Sigmoid colon (tissue), 3 donors: ENCODE measurements around the gene HELZ.

Source experiments
- CTCF ChIP-seq, 4 experiments: fragments of 450-650 bp in 3 of 4; fragments of 200-600 bp in 1 of 4; IDR thresholded peaks; one replicate each; pipeline ENCODE4 v1.5.1; 2016 to 2019; ENCODE audit warnings: antibody characterized with exemption in 4 of 4, mild to moderate bottlenecking in 3 of 4, moderate library complexity in 2 of 4
- POLR2A ChIP-seq, 2 donors: fragments of 450-650 bp; IDR thresholded peaks; one replicate each; pipeline ENCODE4 v1.6.1; 2016; ENCODE audit warnings: antibody characterized with exemption in 2 of 2, mild to moderate bottlenecking in 2 of 2, moderate library complexity in 2 of 2

- TF ChIP-seq POLR2A (IDR thresholded peaks at IDR 0.05) (no peak), CTCF (IDR thresholded peaks at IDR 0.05) (peak in 3 of 4 experiments; percentile 19 to 42 (median 23))
Measured at GRCh38 chr17:67221062-67221998, 23.7 kb downstream of the HELZ start.
